ENCODE data around the gene TP53AIP1.

TP53AIP1 gene

DNA sequence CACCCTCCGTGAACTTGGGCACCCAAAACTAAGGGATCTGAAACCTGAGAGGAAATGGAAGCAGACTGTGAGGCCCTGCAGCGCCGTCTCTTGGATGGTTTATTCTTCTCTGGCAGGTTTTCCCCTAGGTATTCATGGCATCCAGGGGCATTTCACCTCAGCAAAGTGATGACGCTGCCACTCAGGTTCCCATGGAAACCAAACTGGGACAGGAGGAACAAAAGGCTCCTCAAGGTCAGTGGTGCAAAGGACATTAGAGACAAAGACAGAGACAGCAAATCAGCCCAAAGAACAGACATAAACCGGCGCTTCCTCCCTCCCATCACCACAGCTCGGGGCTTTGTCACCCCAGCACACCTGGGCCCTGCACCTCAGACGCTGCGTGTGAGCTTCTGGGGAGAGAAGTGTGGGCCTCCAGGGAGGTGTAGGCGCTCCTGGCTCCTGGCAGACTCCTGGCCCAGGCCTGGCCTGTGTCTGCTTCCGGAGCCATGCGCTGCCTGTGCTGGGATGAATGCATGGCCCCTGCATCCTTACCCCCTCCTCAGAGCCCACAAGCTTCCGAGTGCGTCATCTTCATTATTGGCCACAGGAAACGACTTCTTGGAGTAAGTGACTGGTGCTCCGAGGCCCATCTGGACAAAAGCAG is 5.9 kb downstream of the TP53AIP1 start:
- peaks cover 2% of the 10 kb centered on the region for H3K9me3 Mint-ChIP-seq
- ATAC-seq, result no peak
- no peaks in the 10 kb centered on the region for H3K36me3 Mint-ChIP-seq
- H3K27me3 Mint-ChIP-seq, result peaks cover 31% of the 10 kb centered on the region
- no peak overlapping the region for H3K27ac Mint-ChIP-seq
- H3K4me3 Mint-ChIP-seq, result no peak overlapping the region
- H3K4me1 Mint-ChIP-seq, result no peaks in the 10 kb centered on the region

DNA sequence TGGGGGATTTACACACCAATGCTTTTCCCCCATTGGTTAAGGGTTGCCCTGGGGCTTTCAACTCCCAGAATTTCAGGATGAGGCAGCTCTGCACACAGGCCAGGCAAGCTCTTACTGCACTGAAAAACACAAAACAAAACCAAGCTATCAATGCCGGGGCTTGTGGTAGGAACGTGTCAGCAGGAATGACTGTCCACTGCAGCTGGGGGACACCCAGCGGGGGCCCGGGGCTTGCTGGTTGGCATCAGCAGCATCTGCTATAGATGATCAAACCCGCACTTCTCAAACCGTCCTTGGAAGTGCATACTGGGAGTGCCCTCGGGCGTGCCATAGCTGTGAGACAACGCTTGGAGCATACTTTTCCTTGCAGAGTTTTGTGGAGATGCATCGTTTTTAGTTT is 7.7 kb downstream of the TP53AIP1 start:
- peaks cover 2% of the 10 kb centered on the region for H3K9me3 Mint-ChIP-seq
- no peak for ATAC-seq
- no peaks in the 10 kb centered on the region for H3K4me1 Mint-ChIP-seq
- H3K4me3 Mint-ChIP-seq, result no peak overlapping the region
- H3K27me3 Mint-ChIP-seq, result peaks cover 31% of the 10 kb centered on the region
- no peaks in the 10 kb centered on the region for H3K36me3 Mint-ChIP-seq
- H3K27ac Mint-ChIP-seq, result no peak overlapping the region

DNA sequence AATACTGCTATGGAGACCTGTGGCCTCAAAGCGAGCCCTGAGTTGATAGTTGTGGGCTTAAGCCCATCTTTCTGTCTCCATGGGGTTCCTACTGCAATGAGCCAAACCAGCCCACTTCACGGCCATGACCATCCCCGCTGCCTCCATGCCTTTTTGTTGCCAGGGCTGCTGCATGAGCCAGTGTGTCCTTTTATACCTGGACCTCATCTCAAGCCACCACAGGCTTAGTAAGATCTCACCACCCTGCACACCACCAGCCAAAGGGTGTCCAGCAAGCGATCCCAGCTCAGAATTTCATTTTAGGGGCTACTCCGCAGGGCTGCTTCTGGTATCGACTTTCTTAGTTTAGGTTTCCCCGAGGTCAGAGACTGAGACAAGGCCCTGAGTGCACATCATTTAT is 8.3 kb downstream of the TP53AIP1 start:
- H3K27ac Mint-ChIP-seq, result no peak overlapping the region
- peaks cover 5% of the 10 kb centered on the region for H3K4me1 Mint-ChIP-seq
- ATAC-seq, result no peak

DNA sequence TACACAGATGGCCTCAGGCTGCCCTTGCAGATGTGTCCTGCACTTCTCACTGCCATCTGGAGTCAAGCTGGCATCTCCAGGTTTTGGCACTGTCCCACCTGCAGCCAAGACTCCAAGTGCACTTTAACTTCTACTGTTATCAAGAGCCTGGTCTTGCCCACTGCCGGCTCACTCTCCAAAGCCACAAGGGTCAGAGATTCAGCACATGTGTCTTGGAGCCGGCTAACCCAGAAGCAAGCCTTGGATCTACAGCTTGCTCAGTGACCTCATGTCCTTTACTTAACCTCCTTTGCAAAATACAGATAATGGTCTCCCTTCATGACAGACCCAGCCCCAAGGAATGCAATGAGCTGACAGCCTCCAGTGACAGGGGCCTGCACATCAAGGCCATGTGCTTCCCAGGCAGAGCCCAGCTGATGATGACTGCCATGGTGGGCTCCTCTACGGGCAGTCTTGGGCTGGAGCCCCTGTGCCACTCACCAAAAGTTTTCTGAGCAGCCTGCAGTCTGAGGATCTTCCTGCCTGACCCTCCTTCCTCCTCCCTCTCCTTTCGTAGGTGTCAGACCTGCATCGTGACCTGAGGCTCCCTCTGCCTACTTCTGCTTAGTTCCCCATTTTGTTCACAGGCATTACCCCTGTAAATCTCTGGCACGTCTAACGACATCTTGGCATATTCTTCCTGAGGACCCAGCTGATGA is 9.0 kb downstream of the TP53AIP1 start:
- H3K36me3 Mint-ChIP-seq, result no peaks in the 10 kb centered on the region
- peaks cover 11% of the 10 kb centered on the region for H3K4me1 Mint-ChIP-seq
- H3K27ac Mint-ChIP-seq, result no peak overlapping the region
- no peak overlapping the region for H3K4me3 Mint-ChIP-seq
- H3K9me3 Mint-ChIP-seq, result peaks cover 2% of the 10 kb centered on the region
- peaks cover 32% of the 10 kb centered on the region for H3K27me3 Mint-ChIP-seq
- ATAC-seq, result no peak

More for the DNA sequence above, 8.3 kb downstream of the TP53AIP1 start:
- H3K9me3 Mint-ChIP-seq, result peaks cover 2% of the 10 kb centered on the region
- no peaks in the 10 kb centered on the region for H3K36me3 Mint-ChIP-seq
- H3K27me3 Mint-ChIP-seq, result peaks cover 37% of the 10 kb centered on the region
- no peak overlapping the region for H3K4me3 Mint-ChIP-seq

DNA sequence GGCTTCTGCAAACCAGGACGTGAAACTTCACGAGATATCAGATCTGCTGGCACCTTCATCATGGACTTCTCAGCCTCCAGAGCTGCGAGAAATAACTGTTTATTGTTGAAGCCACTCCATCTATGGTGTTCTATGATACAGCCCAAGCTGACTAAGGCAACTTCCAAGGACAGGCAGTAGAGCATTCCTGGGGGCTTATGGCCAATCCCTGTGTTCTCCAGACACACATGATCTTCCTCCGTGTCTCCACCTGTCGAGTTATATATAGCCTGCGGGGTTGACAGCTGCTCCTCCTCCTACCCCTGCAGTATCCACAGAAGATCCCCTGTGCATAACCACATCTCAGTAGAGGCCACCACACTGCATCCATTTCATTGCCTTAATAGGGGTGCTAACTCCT is 11.0 kb downstream of the TP53AIP1 start:
- peaks cover 22% of the 10 kb centered on the region for H3K4me1 Mint-ChIP-seq
- H3K36me3 Mint-ChIP-seq, result no peaks in the 10 kb centered on the region
- no peak overlapping the region for H3K27ac Mint-ChIP-seq
- peaks cover 2% of the 10 kb centered on the region for H3K9me3 Mint-ChIP-seq
- H3K4me3 Mint-ChIP-seq, result no peak overlapping the region
- H3K27me3 Mint-ChIP-seq, result peaks cover 25% of the 10 kb centered on the region
- no peak for ATAC-seq

DNA sequence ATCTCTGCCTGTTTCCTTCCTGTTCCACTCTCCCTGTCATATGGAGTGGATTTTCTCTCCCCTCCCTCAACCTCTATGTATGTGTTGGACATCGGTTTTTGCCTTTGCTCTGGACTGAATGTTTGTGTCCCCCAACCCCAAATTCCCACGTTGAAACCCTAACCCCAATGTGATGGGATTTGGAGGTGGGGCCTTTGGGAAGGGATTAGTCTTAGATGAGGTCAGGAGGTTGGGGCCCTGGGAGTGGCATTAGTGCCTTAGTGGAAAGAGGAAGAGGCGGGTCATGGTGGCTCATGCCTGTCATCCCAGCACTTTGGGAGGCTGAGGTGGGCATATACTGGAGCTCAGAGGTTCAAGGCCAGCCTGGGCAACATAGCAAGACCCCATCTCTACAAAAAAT is 11.6 kb downstream of the TP53AIP1 start:
- H3K27ac Mint-ChIP-seq, result no peak overlapping the region
- ATAC-seq, result no peak
- peaks cover 2% of the 10 kb centered on the region for H3K9me3 Mint-ChIP-seq
- no peaks in the 10 kb centered on the region for H3K36me3 Mint-ChIP-seq
- no peak overlapping the region for H3K4me3 Mint-ChIP-seq
- H3K27me3 Mint-ChIP-seq, result peaks cover 29% of the 10 kb centered on the region
- H3K4me1 Mint-ChIP-seq, result peaks cover 22% of the 10 kb centered on the region

DNA sequence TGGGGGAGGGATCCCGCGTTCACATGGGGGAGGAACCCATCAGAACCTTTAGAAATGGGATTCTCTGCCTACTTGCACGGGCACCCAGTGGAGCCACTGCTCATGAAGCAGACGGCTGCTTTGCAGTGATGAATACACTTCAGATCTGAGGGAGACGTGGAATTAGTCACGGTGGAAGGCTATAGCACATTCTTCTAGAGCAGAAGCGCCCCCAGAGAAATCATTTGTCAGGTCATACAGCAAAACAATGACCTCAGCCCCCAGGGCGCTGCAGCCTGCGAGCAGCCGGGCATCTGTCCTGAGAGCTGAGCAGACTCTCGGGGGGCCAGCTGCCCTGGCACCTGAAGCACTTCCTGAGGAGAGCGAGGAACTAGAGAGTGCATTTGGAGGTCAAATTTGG is 12.7 kb downstream of the TP53AIP1 start:
- no peak for ATAC-seq
- Mint-ChIP-seq H3K27ac (peak overlapping the region; percentile 10), H3K36me3 (no peaks in the 10 kb centered on the region), H3K9me3 (peaks cover 2% of the 10 kb centered on the region), H3K27me3 (peaks cover 37% of the 10 kb centered on the region), H3K4me1 (peaks cover 22% of the 10 kb centered on the region), H3K4me3 (no peak overlapping the region)

DNA sequence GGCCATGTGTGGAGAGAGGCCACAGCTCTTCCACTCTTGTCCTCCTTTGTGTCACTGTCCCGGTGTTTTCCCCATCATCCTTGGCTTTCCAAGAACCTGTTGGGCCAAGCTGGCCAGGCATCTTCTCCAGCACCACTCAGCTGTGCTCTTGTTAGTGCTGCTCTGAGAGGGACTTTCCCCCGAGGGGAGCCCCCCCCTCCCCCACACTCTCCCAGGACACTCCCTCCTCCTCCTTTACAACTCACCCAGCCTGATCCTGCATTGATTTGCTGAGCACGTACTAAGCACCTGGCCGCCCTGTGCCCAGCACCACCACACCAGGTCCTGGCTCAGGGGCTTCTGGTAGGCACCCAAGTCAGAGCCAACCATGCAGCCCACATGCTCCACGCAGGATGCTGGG is 13.2 kb downstream of the TP53AIP1 start:
- peak overlapping the region; percentile 10 for H3K27ac Mint-ChIP-seq
- ATAC-seq, result no peak
- H3K4me3 Mint-ChIP-seq, result no peak overlapping the region
- peaks cover 2% of the 10 kb centered on the region for H3K9me3 Mint-ChIP-seq
- H3K4me1 Mint-ChIP-seq, result peaks cover 22% of the 10 kb centered on the region
- no peaks in the 10 kb centered on the region for H3K36me3 Mint-ChIP-seq
- H3K27me3 Mint-ChIP-seq, result peaks cover 42% of the 10 kb centered on the region

DNA sequence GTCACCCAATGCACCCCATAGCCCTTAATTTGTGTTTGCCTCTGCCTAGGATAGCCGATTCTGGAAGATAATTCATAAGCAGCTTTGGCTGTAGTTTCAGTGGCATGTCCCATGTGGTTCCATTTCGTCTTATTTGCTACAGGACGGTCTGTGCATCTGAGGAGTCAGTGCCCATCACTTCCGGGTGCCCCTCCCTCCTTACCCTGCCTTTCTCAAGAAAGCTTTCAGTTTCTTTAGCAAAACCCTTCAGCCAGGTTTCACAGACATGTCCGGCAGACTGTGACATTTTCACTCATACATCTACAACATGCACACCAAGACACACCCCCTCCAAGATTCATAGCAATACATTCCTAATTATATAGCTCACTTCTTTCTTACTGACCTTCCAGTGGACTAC is 14.3 kb downstream of the TP53AIP1 start:
- no peaks in the 10 kb centered on the region for H3K36me3 Mint-ChIP-seq
- H3K27ac Mint-ChIP-seq, result peak overlapping the region; percentile 38
- peak; percentile 81 for ATAC-seq
- H3K4me3 Mint-ChIP-seq, result peak overlapping the region; percentile 18
- H3K27me3 Mint-ChIP-seq, result peaks cover 53% of the 10 kb centered on the region
- no peaks in the 10 kb centered on the region for H3K9me3 Mint-ChIP-seq
- peaks cover 22% of the 10 kb centered on the region for H3K4me1 Mint-ChIP-seq

DNA sequence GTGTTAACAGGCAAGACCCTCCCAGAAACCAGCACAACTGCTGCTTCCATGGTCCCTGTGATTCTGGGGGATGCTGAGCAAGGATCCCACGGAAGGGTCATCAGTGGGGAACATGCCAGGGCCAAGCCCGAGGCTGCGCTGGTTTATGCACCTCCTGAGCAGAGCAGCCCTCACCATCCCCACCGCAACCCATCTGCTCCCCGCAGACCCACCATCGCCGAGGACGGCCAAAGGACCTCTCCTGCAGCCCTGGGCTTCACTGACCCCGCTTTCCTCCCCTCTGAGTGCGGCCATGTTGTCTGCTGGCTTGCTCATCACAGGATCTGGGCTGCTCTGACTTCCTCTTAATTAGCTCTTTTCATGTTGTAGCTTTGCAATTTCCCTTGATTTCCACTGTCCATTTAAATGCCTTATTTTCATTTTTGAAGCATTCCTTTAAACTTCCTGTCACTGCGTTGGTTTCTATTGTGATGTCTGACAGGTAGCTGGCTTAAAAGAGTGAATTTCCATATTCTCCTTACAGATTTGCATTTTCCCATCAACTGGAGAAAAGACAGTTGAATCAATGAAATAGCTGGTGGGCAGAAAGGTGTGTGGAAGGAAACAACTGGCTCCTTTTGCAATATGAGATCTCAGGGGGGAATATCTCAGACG is 14.9 kb downstream of the TP53AIP1 start:
- peak overlapping the region; percentile 38 for H3K27ac Mint-ChIP-seq

DNA sequence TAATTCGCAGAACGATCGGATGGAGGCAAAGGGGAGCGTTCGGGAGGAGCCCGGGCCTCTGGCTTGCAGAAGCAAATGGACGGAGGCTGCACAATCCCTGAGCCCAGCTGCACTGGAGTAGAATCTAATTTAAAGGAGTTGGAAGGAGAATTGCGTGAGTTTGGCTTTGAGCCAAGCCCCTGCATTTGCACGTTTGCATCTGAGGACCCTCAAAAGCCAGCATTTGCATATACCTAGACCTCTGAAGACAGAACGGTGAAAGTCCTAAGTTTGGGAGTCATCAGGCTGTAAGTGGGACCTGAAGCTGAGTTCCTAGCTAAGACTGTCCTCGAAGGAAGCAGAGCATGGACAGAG is 15.6 kb downstream of the TP53AIP1 start:
- no peak for ATAC-seq
- Mint-ChIP-seq H3K9me3 (no peaks in the 10 kb centered on the region), H3K27me3 (peaks cover 60% of the 10 kb centered on the region), H3K4me3 (no peak overlapping the region), H3K4me1 (peaks cover 22% of the 10 kb centered on the region), H3K27ac (no peak overlapping the region), H3K36me3 (no peaks in the 10 kb centered on the region)

More for the DNA sequence above, 14.9 kb downstream of the TP53AIP1 start:
- peaks cover 22% of the 10 kb centered on the region for H3K4me1 Mint-ChIP-seq
- H3K9me3 Mint-ChIP-seq, result no peaks in the 10 kb centered on the region
- H3K36me3 Mint-ChIP-seq, result no peaks in the 10 kb centered on the region
- peak overlapping the region; percentile 6 for H3K4me3 Mint-ChIP-seq
- H3K27me3 Mint-ChIP-seq, result peaks cover 54% of the 10 kb centered on the region
- ATAC-seq, result no peak

DNA sequence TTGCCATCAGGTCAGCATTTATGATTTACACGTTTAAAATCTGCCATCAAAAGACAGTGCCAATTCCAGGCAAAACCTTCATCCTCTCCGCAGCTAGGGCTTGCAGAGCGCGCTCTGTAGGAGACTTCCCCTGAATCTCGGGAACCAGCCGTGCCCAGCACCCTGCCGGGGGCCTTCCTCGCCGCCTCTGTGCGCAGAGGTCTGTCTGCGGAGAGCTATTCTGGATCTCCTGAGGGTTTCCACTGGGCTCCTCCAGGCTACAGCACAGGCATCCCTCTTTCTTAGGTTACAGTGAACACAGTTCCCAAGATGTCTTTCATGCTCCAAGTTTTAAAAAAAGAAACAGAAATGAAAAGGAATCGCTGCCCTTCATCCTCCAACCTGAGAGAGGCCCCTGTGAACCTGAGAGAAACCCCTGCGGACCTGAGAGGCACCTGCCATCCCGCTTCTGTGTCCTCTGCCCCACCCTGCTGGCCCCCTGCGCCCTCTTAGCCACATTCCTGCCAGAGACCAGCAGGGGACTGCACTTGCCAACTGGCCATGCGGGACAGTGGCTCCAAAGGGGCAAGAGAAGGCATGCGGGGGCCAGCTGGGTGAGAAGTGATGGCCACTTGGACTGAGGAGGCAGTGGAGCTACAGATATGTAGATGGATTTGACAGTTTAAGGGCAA is 16.1 kb downstream of the TP53AIP1 start:
- Mint-ChIP-seq H3K36me3 (no peaks in the 10 kb centered on the region), H3K9me3 (no peaks in the 10 kb centered on the region), H3K27ac (no peak overlapping the region), H3K4me3 (no peak overlapping the region), H3K4me1 (peaks cover 22% of the 10 kb centered on the region), H3K27me3 (peaks cover 65% of the 10 kb centered on the region)
- no peak for ATAC-seq

DNA sequence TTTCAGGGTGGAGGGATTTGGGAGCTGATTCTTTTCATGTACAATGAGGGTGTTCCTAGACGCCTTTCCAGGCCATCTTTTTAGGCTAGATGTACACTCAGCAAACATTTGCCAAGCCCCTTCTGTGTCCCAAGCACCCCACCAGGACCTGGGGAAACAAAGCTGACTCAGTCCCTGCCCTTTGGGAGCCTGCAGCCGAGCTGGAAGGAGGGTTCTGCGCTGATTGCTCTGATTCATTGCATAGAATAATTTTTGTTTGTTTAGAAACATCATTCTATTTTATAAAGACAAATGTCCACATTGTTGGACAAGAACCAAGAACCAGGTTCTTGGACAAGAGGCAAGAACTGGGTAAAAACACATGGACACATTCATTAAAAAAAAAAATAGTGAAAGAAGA is 16.7 kb downstream of the TP53AIP1 start:
- Mint-ChIP-seq H3K4me1 (peaks cover 22% of the 10 kb centered on the region), H3K36me3 (no peaks in the 10 kb centered on the region), H3K27me3 (peaks cover 65% of the 10 kb centered on the region), H3K9me3 (no peaks in the 10 kb centered on the region), H3K4me3 (no peak overlapping the region), H3K27ac (no peak overlapping the region)
- no peak for ATAC-seq

DNA sequence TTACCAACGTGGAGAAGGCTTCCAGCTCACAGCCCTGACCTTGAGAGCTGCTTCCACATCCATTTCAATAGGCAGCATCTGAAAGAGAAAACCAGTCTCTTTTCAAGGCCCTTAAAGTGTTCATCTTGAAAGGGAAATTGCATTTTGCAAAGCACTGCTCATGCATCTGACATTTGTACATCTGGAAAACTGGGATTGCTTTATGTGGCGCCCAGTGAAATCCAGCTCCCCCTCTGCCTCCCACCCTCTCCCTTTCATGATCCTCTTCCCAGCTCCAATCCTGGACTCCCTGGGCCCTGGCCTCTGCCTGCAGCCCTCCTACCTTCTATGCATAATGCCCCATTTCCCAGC is 17.4 kb downstream of the TP53AIP1 start:
- H3K4me1 Mint-ChIP-seq, result peaks cover 22% of the 10 kb centered on the region
- ATAC-seq, result no peak
- H3K9me3 Mint-ChIP-seq, result no peaks in the 10 kb centered on the region
- no peak overlapping the region for H3K4me3 Mint-ChIP-seq
- H3K36me3 Mint-ChIP-seq, result no peaks in the 10 kb centered on the region
- H3K27me3 Mint-ChIP-seq, result peaks cover 69% of the 10 kb centered on the region
- H3K27ac Mint-ChIP-seq, result no peak overlapping the region

DNA sequence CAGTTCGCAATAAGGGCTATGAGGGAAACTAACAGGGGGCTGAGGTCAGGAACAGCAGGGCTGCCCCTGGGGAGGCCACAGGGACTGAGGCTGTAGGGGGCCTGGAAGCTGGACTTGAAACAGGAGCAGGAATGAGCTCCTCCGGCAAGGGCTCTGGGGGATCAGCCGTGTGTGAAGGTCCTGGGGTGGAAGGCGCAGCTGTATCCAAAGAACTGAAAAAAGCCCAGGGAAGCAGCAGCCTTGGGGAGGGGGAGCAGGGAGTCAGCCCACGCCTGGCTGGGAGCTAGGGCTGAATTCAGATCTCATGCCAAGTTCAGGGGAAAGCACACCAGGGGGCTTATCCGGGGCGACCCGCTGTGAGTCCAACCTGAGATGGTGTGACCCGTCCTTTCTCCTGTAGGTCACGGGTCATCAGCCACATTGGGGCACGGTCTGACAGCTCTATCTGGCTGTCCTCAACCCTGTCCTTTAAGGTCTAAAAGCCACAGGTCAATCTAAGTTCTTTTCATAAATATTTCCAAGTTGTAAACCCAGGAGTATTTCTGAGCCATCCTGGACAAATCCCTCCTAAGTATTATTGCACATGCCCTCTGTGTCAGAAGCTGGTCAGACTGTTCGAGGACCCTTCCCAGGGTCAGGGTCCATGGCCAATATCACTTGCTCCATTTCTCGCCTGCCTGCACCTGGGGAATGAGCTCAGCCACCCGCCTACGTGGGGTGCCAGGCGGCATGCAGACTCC is 18.0 kb downstream of the TP53AIP1 start:
- Mint-ChIP-seq H3K27ac (no peak overlapping the region), H3K36me3 (no peaks in the 10 kb centered on the region), H3K4me1 (peaks cover 19% of the 10 kb centered on the region), H3K4me3 (no peak overlapping the region), H3K9me3 (no peaks in the 10 kb centered on the region), H3K27me3 (peaks cover 70% of the 10 kb centered on the region)
- ATAC-seq, result no peak
